Left cardiac atrium (tissue), 4 donors: ENCODE results near the gene IDH1. TPM values are rescaled to one million over a fixed set of nuclear protein-coding genes. Genes with fewer than 3 reads are reported as not detected.
"Not testable (repeated sequence)": the region's sequence is repeated elsewhere in the genome, so short reads cannot be mapped to it uniquely, and the experiment has no call there.

Source experiments
- ATAC-seq, 2 donors: fragments of 200-7000 bp; cut with Tn5 transposase; one replicate each; pipeline ENCODE4 v1.9.1; 2020; ENCODE audit warnings: mild to moderate bottlenecking in 2 of 2, moderate library complexity in 2 of 2
- DNase-seq: peaks from one replicate; pipeline ENCODE4 v3.0.0-alpha.2; 2020
- intact Hi-C, 2 donors: fragments of 100-400 bp; cut with DNase I; formaldehyde crosslinking; loops; one replicate each; pipeline versions ENCODE4 v1.14.1 to v1.15.1; 2022 to 2023
- long read RNA-seq: library from polyadenylated mRNA; unstranded; transcript quantifications from one replicate; pipeline ENCODE4 v2.0.0, GENCODE V29; 2021
- total RNA-seq, 2 donors: library from RNA; stranded (reverse); fragmentation: NEBNext Ultra II Directional; extraction: Animal tissue kit (Norgen Biotek cat#: 25700); gene quantifications; one replicate each; pipeline ENCODE4 v1.2.1, GENCODE V29; 2021
- donor health status: DM: no; HTN: yes; CAD: no.
- donor health status: DM: no; HTN: yes; CAD: no; lungs with severe emphysema.
- donor health status: DM: yes; HTN: yes; CAD: no.
- donor health status: Dilated cardiomyopathy.

IDH1 gene
- 10 to 100 TPM; 36.5 to 79.9 TPM for total RNA-seq
- long read RNA-seq, transcript IDH1-201 (10 exons, 2,382 nt) = major isoform, 28 of 41 reads
- long read RNA-seq, transcript IDH1-205 (10 exons, 2,298 nt) = minor isoform, 8 of 41 reads
- long read RNA-seq, partial matches to known transcripts = 4 of 41 reads
- long read RNA-seq, other reads (novel, unspliced or antisense) = 1 of 41 reads

- ATAC-seq (peak; percentile 95 to 98), DNase-seq (peak; percentile 97)
- intact Hi-C loops = loop anchor here in 1 of 2 donors (2.0 to 10.0 kb wide), 2 partner anchors 80 to 150 kb away; no protein-coding TSS in a partner anchor
Measured at GRCh38 chr2:208254871-208255556, at the start of gene IDH1. IDH1 (minus strand) TSS chr2:208255071; CDS start chr2:208251551, 3,520 bp downstream.

GRCh38 chr2:208304157-208304556, 49.3 kb upstream of the IDH1 start:
- intact Hi-C loops = no loop called here
- ATAC-seq (no peak), DNase-seq (no peak)

DNA sequence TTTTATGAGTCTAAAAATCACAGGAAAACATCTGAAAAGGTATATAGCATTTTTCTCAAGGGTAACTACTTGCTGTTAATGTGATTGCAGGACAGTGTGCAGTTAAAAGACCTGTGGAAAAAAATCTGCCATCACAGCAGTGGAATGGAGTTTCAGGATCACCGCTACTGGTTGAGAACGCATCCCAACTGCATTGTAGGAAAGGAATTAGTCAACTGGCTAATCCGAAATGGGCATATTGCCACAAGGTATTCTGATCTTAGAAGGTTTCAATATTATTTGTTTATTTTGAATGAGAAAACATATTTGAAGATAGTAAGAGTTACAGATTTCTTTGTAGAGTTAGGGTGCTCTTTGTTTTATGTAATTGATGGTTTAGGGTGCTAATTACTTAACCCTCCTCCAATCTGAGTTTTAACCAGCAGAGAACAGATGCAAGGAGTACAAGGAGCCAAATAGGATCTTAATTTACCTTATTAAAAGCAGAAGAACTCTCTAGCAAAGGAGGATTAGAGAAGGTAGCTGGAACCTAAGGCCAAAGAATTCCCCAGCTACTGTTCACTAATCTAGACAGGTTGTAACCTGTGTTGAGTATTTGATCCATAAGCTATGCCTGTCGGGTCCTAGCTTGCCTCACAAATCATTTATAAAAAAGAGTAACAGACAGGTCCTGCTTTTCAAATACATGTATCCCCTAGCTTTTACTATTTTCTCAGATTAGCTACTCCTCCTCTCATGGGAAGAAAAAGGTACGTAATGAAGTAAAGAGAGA, 46.2 kb upstream of the IDH1 start:
- intact Hi-C loops = no loop called here

DNA sequence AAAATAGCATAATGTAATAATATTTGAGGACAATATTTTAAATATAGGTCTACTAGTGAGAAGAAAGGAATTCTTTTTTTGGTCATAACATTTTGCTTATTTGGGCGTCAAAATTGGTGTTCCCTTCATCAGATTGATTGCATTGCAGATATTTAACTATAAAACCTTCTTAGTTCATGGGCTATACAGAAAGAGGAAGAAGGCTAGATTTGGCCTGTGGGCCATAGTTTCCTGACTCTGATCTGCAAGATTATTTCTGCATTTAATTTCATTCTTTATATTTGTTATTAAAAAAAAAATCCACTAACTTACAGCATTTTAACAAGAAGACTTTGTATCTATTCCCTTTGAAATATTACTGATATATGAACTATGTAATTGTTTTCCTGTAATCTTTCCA, 43.1 kb upstream of the IDH1 start:
- no peak for DNase-seq
- ATAC-seq = no peak
- intact Hi-C loops = no loop called here

More for the DNA sequence above, 46.2 kb upstream of the IDH1 start:
- DNase-seq = no peak
- ATAC-seq = no peak

GRCh38 chr2:208296610-208297009, 41.7 kb upstream of the IDH1 start:
- DNase-seq = no peak
- no peak for ATAC-seq
- intact Hi-C loops = no loop called here

DNA sequence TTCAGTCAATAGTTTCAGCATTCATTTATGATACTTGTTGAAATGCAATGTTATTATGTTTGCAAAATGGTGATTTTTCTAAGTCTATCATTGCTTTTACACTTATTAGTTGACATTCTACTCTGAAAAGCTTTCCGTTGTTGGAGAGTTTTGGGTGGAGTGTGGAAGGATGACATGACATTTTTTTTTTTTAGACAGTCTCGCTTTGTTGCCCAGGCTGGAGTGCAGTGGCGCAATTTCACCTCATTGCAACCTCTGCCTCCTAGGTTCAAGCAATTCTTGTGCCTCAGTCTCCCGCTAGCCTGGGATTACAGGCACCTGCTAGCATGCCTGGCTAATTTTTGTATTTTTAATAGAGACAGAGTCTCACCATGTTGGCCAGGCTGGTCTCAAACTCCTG, 41.0 kb upstream of the IDH1 start:
- no peak for ATAC-seq
- DNase-seq = no peak
- intact Hi-C loops = no loop called here

DNA sequence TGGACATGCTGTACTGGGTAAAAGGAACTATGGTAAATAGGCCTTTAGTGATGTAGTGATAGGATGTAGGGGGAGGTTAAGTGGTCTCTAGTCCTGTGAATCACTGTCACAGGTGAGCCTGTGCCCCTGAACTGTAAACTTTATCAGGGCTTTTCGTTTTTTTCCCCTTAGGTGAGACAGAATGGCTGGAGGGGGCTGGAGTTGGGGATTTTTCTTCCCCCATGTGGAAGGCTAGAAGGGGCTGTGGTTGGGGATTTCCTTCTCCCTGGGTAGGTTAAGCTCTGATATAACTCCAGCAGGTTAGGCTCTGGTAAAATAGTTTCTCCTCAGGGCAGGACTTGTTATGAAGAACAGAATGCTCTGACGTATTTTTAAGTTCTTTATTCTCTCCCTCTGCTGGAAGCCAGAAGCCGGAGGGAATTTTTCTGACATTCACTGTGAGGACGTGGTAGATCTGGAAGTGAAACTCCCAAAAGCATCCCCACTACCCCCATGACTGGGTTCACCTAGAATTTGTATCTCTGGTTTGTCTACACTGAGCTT, 39.7 kb upstream of the IDH1 start:
- ATAC-seq (no peak), DNase-seq (no peak)
- intact Hi-C loops = no loop called here

GRCh38 chr2:208285853-208286252, 31.0 kb upstream of the IDH1 start:
- intact Hi-C loops = no loop called here
- ATAC-seq (no peak), DNase-seq (no peak)

GRCh38 chr2:208280933-208281332, 26.1 kb upstream of the IDH1 start:
- intact Hi-C loops = no loop called here
- ATAC-seq (no peak), DNase-seq (no peak)

- DNase-seq (no peak), ATAC-seq (no peak)
- intact Hi-C loops = no loop called here
Measured at GRCh38 chr2:208280234-208280633, 25.4 kb upstream of the IDH1 start.

GRCh38 chr2:208279236-208279635, 24.4 kb upstream of the IDH1 start:
- no peak for ATAC-seq
- intact Hi-C loops = no loop called here
- no peak for DNase-seq

- intact Hi-C loops = no loop called here
Measured at GRCh38 chr2:208278549-208278948, 23.7 kb upstream of the IDH1 start.

GRCh38 chr2:208274748-208275147, 19.9 kb upstream of the IDH1 start:
- no peak for ATAC-seq
- no peak for DNase-seq
- intact Hi-C loops = no loop called here

More at GRCh38 chr2:208278549-208278948, 23.7 kb upstream of the IDH1 start:
- DNase-seq = no peak
- no peak for ATAC-seq

DNA sequence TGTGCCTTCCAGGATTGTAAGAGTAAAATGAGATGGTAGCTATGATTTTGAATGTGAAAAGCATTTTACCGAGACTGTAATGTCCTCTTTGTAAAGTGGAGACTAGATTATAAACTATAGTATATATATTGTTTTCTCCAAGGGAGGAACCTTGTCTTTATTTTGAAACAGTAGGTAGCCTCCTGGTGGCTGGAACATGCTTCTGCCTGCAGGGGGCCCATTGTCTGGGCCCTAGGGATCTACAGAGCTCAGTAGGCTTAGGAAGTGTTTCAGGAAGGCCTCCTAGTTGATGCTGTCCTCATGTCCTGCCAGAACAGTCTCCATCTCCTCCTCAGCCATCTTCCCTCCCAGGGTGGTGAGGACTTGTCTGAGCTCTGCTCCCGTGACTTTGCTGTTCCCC, 14.2 kb upstream of the IDH1 start:
- intact Hi-C loops = no loop called here
- no peak for ATAC-seq
- DNase-seq = no peak

- intact Hi-C loops = no loop called here
- no peak for DNase-seq
Measured at GRCh38 chr2:208268156-208268952, 13.5 kb upstream of the IDH1 start.

GRCh38 chr2:208267526-208267925, 12.7 kb upstream of the IDH1 start:
- intact Hi-C loops, ATAC-seq, DNase-seq: not testable (repeated sequence)

More at GRCh38 chr2:208268156-208268952, 13.5 kb upstream of the IDH1 start:
- ATAC-seq = no peak

DNA sequence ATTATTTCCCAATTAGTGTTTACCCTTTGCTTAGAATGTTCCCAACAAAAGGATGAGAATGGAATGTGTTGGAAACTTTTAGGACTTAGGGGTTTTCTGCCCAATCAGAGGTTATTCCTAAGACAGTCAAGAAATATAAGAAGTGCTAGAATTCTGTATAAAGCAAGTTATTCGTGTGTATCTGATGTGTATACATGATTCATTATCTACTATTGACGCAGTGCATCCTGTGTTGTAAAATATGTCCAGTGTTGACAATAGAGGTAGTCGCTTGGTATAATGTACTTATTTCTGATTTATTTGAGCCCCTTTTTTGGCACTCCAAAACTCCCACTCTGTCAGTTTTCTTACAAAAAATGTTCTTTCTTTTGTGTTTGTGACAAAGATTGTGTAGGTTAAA, 12.1 kb upstream of the IDH1 start:
- intact Hi-C loops = no loop called here

DNA sequence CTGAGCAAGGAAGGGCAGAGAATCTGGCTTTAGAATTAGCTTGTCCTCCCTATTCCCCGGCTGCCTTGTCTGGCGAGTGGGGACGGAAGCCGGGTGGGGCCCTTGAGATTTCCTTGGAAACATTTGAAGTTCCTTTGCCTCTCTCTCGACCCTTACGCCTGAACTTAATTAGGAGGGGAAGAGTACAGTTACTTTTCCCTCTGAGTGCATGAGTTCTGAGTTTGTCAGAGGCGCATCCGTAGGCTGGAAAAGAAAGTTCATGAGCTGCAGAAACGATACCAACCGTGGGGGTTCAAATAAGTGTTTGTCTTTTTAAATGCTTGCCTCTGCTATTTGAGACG, 11.7 kb upstream of the IDH1 start:
- intact Hi-C loops = no loop called here
- peak; percentile 1 to 4 for ATAC-seq
- no peak for DNase-seq

More for the DNA sequence above, 12.1 kb upstream of the IDH1 start:
- no peak for DNase-seq
- no peak for ATAC-seq
